Measurements from ENCODE around the gene PROM1. TPM values are rescaled to one million over a fixed set of nuclear protein-coding genes. Genes with fewer than 3 reads are reported as not detected.

The PROM1 gene
- total and polyA plus RNA-seq, 2 experiments from 2014 or later = 36.6 to 66.6 TPM

- no peak overlapping the region for H3K27ac Mint-ChIP-seq
- no peak overlapping the region for H3K4me3 Mint-ChIP-seq
These were observed 154.9 kb downstream of the PROM1 start for GRCh38 chr4:15928883-15929282.

More at GRCh38 chr4:15928883-15929282, 154.9 kb downstream of the PROM1 start:
- DNase-seq (ENCODE audit: low spot score) = no peak
- Mint-ChIP-seq H3K4me1 (no peaks in the 10 kb centered on the region), H3K36me3 (ENCODE audit: low read depth) (no peaks in the 10 kb centered on the region), H3K27me3 (ENCODE audit: insufficient read depth, low read depth, poor library complexity) (peaks cover 1% of the 10 kb centered on the region), H3K9me3 (no peaks in the 10 kb centered on the region)
- H3K4me2 ChIP-seq = no peak overlapping the region
- no peaks in the 10 kb centered on the region for H3F3A ChIP-seq (replicated peaks; ENCODE audit: low read depth)
- H3K79me2 ChIP-seq (replicated peaks; ENCODE audit: insufficient read depth) = no peaks in the 10 kb centered on the region
- no peak for TF ChIP-seq POLR2AphosphoS5 (IDR thresholded peaks at IDR 0.05; ENCODE audit: low read depth)
- no peak for TF ChIP-seq REST (IDR thresholded peaks at IDR 0.05; ENCODE audit: unreplicated experiment)
- no peak for TF ChIP-seq CTCF (conservative IDR thresholded peaks at IDR 0.05; ENCODE audit: low read depth in 2 of 2)
- no peak for TF ChIP-seq EZH2 (IDR thresholded peaks at IDR 0.05; ENCODE audit: low read depth, unreplicated experiment)
- TF ChIP-seq JUNB (IDR thresholded peaks at IDR 0.05; ENCODE audit: unreplicated experiment) = no peak
- no peak for TF ChIP-seq STAT1 (IDR thresholded peaks at IDR 0.05; ENCODE audit: unreplicated experiment)
- TF ChIP-seq ETS1 (IDR thresholded peaks at IDR 0.05) = no peak
- no peak for TF ChIP-seq ZNF331 (CRISPR knock-in tag; IDR thresholded peaks at IDR 0.05; ENCODE audit: low read depth)
- TF ChIP-seq EZH2phosphoT487 (IDR thresholded peaks at IDR 0.05; ENCODE audit: unreplicated experiment) = no peak
- no peak for TF ChIP-seq CREB1 (CRISPR knock-in tag; IDR thresholded peaks at IDR 0.05; ENCODE audit: low read depth)
- TF ChIP-seq ZNF462 (CRISPR knock-in tag; IDR thresholded peaks at IDR 0.05) = no peak
- TF ChIP-seq NANOG (IDR thresholded peaks at IDR 0.05; ENCODE audit: borderline replicate concordance) = no peak
- TF ChIP-seq ZNF114 (CRISPR knock-in tag; IDR thresholded peaks at IDR 0.05) = no peak
- no peak overlapping the region for H3K27ac ChIP-seq (ENCODE audit: low read depth)
- no peaks in the 10 kb centered on the region for H3K36me3 ChIP-seq (ENCODE audit: insufficient read depth)
- H3K4me3 ChIP-seq = no peak overlapping the region
- H3K9me2 ChIP-seq (ENCODE audit: insufficient read depth) = peaks cover 7% of the 10 kb centered on the region; the same call in 1 of the 2 replicates
- H2AFZ ChIP-seq = no peak overlapping the region
- H3K4me1 ChIP-seq (ENCODE audit: insufficient read depth) = no peaks in the 10 kb centered on the region
- H4K20me1 ChIP-seq (replicated peaks; ENCODE audit: insufficient read depth) = no peaks in the 10 kb centered on the region
- ATAC-seq = no peak
- no peaks in the 10 kb centered on the region for H3K27me3 ChIP-seq (ENCODE audit: insufficient read depth)
